Adipose tissue (tissue), 3 donors: ENCODE results near the gene TBX5. TPM values are rescaled to one million over a fixed set of nuclear protein-coding genes. Genes with fewer than 3 reads are reported as not detected.

Source experiments
- H3K27ac ChIP-seq: one replicate; pipeline ENCODE4 v1.5.1; 2013; ENCODE audit warnings: low read depth, low read length
- WGBS, 3 donors: extraction: QIAGEN DNeasy Blood & Tissue Kit; methylation state at CpG; one replicate each; pipeline ENCODE4 v1.1.7; 2013; 5-methylcytosine and 5-hydroxymethylcytosine counted together
- polyA plus RNA-seq, 3 donors: library from polyadenylated mRNA; stranded (reverse); fragments of 200-250 nt; gene quantifications; one replicate each; pipeline ENCODE4 v1.2.3, GENCODE V29; 2013
- donor health status: healthy with polysubstance abuse.
- donor health status: Bipolar disorder and iron deficiency.
- donor health status: healthy.

The TBX5 gene
- polyA plus RNA-seq, 3 donors, result 0.01 to 1.8 (median 0.02) TPM

- no peak overlapping the region for H3K27ac ChIP-seq
- WGBS, 3 donors, result 71 to 82% (median 75%) methylated on average over 7 of the region's 7 CpGs
These were observed 91.5 kb downstream of the TBX5 start for GRCh38 chr12:114314403-114314802.

DNA sequence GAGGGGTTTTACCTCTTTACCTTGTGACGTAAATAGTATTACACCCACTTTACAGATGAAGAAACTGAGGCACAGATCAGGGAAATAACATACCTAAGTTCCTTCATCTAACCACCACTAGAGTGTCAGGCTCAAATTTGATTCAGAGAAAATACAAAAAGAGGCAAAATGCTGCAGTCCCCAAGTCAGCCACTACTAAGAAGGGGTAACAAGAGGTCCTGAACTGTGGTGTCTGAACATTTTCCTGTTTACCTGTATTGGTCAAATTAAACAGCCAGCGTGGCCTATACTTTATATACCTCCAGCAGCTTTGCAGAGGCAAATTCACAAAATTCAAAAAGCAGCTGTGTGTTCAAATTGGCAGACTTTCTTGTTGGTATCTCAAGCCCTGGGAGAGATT is 92.0 kb downstream of the TBX5 start:
- WGBS, 3 donors, result 54 to 82% (median 64%) methylated on average over 2 of the region's 2 CpGs
- H3K27ac ChIP-seq, result no peak overlapping the region

DNA sequence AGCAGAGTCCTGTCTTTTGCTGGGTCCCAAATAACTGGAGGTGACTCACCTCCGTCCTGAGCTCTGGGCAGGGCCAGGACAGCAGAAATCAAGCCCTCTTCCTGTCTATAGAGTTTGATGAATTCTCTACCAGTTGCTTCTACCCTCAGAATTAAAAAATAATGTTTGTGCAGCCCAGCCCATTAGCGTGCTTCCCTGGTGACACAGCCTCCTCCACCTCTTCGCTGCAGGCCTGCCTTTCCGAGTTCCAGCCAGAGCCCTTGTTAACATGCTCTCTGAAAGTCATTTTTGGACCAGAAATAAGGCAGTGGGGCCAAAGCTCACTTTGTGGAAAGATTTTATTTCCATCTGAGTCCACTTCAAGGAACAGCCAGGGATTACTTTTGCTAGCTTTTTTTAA is 94.0 kb downstream of the TBX5 start:
- WGBS, 3 donors, result 65 to 75% (median 68%) methylated on average over 4 of the region's 4 CpGs
- no peak overlapping the region for H3K27ac ChIP-seq

- no peak overlapping the region for H3K27ac ChIP-seq
- 75 to 79% (median 79%) methylated on average over 1 of the region's 1 CpG for WGBS, 3 donors
These were observed 99.3 kb downstream of the TBX5 start for GRCh38 chr12:114306646-114307045.

GRCh38 chr12:114305446-114305845 is 100.5 kb downstream of the TBX5 start:
- no peak overlapping the region for H3K27ac ChIP-seq
